Measurements from ENCODE around the gene FAM234B.

DNA sequence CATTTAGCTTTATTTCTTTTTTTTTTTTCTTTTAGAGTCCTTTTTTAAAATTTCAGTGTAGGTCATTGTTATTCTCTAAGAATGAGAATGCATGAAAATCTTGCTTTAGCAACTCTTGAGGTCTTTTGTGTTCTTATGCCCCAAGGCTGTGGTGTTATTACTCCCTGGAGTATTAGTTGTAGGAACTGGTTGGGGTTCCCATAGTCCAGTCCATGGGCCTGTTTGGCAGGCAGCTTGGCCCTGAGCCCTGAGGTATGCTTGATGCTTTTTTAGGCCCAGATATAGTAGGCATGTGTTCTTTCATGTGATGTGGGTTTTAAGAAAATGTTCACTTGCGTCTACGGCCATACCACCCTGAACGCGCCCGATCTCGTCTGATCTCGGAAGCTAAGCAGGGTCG lies 1.6 kb downstream of the FAM234B start:
- TF ChIP-seq, protein P1, sequence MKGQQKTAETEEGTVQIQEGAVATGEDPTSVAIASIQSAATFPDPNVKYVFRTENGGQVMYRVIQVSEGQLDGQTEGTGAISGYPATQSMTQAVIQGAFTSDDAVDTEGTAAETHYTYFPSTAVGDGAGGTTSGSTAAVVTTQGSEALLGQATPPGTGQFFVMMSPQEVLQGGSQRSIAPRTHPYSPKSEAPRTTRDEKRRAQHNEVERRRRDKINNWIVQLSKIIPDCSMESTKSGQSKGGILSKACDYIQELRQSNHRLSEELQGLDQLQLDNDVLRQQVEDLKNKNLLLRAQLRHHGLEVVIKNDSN (IDR thresholded peaks at IDR 0.05; ENCODE audit: borderline replicate concordance, low read depth) = no peak
- no peak for TF ChIP-seq EP300 (IDR thresholded peaks at IDR 0.05; ENCODE audit: borderline replicate concordance in 1 of 2, low read depth in 1 of 2, low read length in 1 of 2)
- TF ChIP-seq, protein P2, sequence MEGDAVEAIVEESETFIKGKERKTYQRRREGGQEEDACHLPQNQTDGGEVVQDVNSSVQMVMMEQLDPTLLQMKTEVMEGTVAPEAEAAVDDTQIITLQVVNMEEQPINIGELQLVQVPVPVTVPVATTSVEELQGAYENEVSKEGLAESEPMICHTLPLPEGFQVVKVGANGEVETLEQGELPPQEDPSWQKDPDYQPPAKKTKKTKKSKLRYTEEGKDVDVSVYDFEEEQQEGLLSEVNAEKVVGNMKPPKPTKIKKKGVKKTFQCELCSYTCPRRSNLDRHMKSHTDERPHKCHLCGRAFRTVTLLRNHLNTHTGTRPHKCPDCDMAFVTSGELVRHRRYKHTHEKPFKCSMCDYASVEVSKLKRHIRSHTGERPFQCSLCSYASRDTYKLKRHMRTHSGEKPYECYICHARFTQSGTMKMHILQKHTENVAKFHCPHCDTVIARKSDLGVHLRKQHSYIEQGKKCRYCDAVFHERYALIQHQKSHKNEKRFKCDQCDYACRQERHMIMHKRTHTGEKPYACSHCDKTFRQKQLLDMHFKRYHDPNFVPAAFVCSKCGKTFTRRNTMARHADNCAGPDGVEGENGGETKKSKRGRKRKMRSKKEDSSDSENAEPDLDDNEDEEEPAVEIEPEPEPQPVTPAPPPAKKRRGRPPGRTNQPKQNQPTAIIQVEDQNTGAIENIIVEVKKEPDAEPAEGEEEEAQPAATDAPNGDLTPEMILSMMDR (IDR thresholded peaks at IDR 0.05) = no peak
- TF ChIP-seq NFIC (IDR thresholded peaks at IDR 0.05; ENCODE audit: borderline replicate concordance) = no peak
- TF ChIP-seq GATA2 (CRISPR knock-in tag; IDR thresholded peaks at IDR 0.05) = no peak
- TF ChIP-seq RAD21 (IDR thresholded peaks at IDR 0.05; ENCODE audit: low read length) = no peak
- no peak for TF ChIP-seq YY1 (IDR thresholded peaks at IDR 0.05; ENCODE audit: low read depth)
- TF ChIP-seq, protein P3, sequence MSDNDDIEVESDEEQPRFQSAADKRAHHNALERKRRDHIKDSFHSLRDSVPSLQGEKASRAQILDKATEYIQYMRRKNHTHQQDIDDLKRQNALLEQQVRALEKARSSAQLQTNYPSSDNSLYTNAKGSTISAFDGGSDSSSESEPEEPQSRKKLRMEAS (IDR thresholded peaks at IDR 0.05; ENCODE audit: low read depth) = no peak
- no peak for TF ChIP-seq EZH2phosphoT487 (IDR thresholded peaks at IDR 0.05; ENCODE audit: borderline replicate concordance, low read depth)
- no peak for TF ChIP-seq POLR2AphosphoS5 (IDR thresholded peaks at IDR 0.05; ENCODE audit: low read depth, low read length)
- no peak for TF ChIP-seq SMC3 (IDR thresholded peaks at IDR 0.05; ENCODE audit: low read depth, low read length)
- TF ChIP-seq, protein P4, sequence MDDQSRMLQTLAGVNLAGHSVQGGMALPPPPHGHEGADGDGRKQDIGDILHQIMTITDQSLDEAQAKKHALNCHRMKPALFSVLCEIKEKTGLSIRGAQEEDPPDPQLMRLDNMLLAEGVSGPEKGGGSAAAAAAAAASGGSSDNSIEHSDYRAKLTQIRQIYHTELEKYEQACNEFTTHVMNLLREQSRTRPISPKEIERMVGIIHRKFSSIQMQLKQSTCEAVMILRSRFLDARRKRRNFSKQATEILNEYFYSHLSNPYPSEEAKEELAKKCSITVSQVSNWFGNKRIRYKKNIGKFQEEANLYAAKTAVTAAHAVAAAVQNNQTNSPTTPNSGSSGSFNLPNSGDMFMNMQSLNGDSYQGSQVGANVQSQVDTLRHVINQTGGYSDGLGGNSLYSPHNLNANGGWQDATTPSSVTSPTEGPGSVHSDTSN (IDR thresholded peaks at IDR 0.05) = no peak
- TF ChIP-seq JUND (IDR thresholded peaks at IDR 0.05) = no peak
- TF ChIP-seq, protein P5, sequence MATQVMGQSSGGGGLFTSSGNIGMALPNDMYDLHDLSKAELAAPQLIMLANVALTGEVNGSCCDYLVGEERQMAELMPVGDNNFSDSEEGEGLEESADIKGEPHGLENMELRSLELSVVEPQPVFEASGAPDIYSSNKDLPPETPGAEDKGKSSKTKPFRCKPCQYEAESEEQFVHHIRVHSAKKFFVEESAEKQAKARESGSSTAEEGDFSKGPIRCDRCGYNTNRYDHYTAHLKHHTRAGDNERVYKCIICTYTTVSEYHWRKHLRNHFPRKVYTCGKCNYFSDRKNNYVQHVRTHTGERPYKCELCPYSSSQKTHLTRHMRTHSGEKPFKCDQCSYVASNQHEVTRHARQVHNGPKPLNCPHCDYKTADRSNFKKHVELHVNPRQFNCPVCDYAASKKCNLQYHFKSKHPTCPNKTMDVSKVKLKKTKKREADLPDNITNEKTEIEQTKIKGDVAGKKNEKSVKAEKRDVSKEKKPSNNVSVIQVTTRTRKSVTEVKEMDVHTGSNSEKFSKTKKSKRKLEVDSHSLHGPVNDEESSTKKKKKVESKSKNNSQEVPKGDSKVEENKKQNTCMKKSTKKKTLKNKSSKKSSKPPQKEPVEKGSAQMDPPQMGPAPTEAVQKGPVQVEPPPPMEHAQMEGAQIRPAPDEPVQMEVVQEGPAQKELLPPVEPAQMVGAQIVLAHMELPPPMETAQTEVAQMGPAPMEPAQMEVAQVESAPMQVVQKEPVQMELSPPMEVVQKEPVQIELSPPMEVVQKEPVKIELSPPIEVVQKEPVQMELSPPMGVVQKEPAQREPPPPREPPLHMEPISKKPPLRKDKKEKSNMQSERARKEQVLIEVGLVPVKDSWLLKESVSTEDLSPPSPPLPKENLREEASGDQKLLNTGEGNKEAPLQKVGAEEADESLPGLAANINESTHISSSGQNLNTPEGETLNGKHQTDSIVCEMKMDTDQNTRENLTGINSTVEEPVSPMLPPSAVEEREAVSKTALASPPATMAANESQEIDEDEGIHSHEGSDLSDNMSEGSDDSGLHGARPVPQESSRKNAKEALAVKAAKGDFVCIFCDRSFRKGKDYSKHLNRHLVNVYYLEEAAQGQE (IDR thresholded peaks at IDR 0.05; ENCODE audit: low read depth, low read length) = no peak

Data from SK-N-SH (cell line).